Epithelial cell of esophagus (primary cell): Measurements from ENCODE around the gene PACS1.
A peak's percentile ranks its signal among the peaks of the same experiment; 100 is the strongest.

Experiments
- DNase-seq: peaks from one replicate; pipeline ENCODE4 v3.0.0; 2010; ENCODE audit warnings: low read depth
- H3K4me3 ChIP-seq: 2 replicates; pipeline ENCODE4 v1.5.1; 2011; ENCODE audit warnings: mild to moderate bottlenecking, low read length, control low read depth
- TF ChIP-seq, protein P1 (sequence below): IDR thresholded peaks from 2 replicates; pipeline ENCODE4 v1.5.1; 2011; ENCODE audit warnings: low read depth, mild to moderate bottlenecking, low read length, control low read depth, inconsistent platforms; ENCODE audit not compliant: insufficient read depth; ENCODE audit errors: missing control alignments

PACS1 gene

GRCh38 chr11:66068923-66069714 is 953 bp upstream of the PACS1 start:
- DNase-seq = peak; percentile 50
- peak overlapping the region; percentile 40 for H3K4me3 ChIP-seq

GRCh38 chr11:66070604-66071380 is 720 bp downstream of the PACS1 start:
- peak; percentile 53 for DNase-seq
- peak overlapping the region; percentile 64 for H3K4me3 ChIP-seq
- TF ChIP-seq, protein P1, sequence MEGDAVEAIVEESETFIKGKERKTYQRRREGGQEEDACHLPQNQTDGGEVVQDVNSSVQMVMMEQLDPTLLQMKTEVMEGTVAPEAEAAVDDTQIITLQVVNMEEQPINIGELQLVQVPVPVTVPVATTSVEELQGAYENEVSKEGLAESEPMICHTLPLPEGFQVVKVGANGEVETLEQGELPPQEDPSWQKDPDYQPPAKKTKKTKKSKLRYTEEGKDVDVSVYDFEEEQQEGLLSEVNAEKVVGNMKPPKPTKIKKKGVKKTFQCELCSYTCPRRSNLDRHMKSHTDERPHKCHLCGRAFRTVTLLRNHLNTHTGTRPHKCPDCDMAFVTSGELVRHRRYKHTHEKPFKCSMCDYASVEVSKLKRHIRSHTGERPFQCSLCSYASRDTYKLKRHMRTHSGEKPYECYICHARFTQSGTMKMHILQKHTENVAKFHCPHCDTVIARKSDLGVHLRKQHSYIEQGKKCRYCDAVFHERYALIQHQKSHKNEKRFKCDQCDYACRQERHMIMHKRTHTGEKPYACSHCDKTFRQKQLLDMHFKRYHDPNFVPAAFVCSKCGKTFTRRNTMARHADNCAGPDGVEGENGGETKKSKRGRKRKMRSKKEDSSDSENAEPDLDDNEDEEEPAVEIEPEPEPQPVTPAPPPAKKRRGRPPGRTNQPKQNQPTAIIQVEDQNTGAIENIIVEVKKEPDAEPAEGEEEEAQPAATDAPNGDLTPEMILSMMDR = no peak

More at GRCh38 chr11:66068923-66069714, 953 bp upstream of the PACS1 start:
- TF ChIP-seq, protein P1 = peak; percentile 31

DNA sequence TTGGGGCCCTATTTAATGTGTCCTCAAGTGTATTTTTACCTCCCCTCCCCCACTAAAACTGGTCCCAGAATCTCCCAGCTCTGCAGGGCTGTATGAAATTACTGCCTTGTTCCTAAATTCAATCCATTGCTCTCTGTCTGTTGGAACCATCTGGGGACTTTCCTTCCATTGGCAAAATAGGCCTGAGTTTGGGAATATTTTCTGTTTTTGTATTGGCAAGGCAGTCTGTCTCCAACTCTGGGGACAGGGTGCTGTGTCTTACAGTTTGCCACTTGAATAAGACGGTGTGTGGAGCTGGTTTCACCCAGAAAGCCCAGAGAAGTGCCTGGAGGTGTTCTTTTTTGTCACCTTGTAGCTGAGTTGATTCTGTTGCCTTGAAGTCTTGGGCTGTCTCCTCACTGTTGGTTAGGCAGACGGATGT is 1.3 kb downstream of the PACS1 start:
- TF ChIP-seq, protein P1 = no peak
- no peak for DNase-seq

DNA sequence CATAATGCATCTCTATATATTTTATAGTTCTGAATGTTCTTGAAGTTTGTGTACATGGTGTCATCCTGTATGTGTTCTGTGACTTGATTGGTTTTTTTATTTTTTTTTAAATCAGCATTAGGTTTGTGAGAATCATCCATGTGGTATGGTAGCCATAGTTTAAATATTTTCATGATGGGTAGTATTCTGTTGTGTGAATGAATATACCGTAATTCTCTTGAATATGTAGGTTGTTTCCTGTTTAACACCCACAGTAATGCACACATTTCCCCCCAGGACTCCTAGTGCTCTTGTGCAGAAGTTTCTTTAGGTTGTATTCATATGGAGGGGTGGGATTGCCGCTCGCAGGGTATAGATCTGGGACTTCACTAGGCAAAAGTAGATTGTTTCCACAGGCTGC is 2.0 kb downstream of the PACS1 start:
- TF ChIP-seq, protein P1 = no peak
- DNase-seq = no peak
- no peak overlapping the region for H3K4me3 ChIP-seq

More for the DNA sequence above, 1.3 kb downstream of the PACS1 start:
- H3K4me3 ChIP-seq = peak overlapping the region; percentile 64

DNA sequence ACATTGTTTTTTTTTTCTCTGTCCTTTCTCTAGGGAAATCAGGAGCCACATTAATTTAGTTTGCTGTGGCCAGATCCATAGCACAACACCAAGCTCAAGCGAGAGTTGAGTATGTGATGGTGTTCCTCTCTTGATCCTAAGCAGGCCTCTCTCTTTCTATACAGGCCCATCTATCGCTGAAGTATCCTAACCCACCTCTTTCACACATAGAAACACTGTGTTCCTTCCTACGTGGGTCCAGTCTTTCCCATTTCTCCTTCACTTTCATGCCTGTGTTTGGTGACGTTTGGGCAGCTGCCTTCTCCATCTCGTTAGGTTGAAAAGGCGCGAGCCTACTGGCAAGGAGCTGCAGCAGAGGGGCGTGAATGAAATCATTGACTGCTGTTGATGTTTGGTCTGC is 2.4 kb downstream of the PACS1 start:
- TF ChIP-seq, protein P1 = no peak
- no peak overlapping the region for H3K4me3 ChIP-seq
- DNase-seq = no peak

DNA sequence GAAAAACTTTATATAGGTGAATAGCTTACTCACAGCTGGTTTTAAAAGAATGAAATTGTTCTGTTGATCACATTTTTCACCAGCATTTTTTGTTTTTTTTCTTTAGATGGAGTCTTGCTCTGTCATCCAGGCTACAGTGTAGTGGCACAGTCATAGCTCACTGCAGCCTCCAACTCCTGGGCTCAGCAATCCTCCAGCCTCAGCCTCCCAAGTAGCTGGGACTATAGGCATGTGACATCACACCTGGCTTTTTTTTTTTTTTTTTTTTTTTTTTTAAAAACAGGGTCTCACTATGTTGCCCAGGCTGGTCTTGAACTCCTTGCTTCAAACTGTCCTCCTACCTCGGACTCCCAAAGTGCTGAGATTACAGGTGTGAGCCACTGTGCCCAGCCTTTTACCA is 3.6 kb downstream of the PACS1 start:
- TF ChIP-seq, protein P1 = no peak
- H3K4me3 ChIP-seq = no peak overlapping the region

GRCh38 chr11:66075273-66075672 is 5.2 kb downstream of the PACS1 start:
- no peak overlapping the region for H3K4me3 ChIP-seq
- DNase-seq = no peak
- TF ChIP-seq, protein P1 = no peak

More for the DNA sequence above, 3.6 kb downstream of the PACS1 start:
- no peak for DNase-seq
